Astrocyte (in vitro differentiated cells and primary cell): Measurements from ENCODE around the gene ZNF813. TPM values are rescaled to one million over a fixed set of nuclear protein-coding genes. Genes with fewer than 3 reads are reported as not detected.
"Not testable (repeated sequence)": the region's sequence is repeated elsewhere in the genome, so short reads cannot be mapped to it uniquely, and the experiment has no call there.

Source experiments
- DNase-seq: peaks from one replicate; pipeline ENCODE4 v3.0.0-alpha.2; 2010; ENCODE audit warnings: low read depth
- FAIRE-seq: peaks from 2 replicates; lab custom pipeline; 2011; peaks lifted over from hg19 to GRCh38; lab: Jason Lieb, UNC
- H2AFZ ChIP-seq: 2 replicates; pipeline ENCODE4 v1.6.0; 2012; ENCODE audit warnings: low read depth, low read length, inconsistent platforms
- H3K27ac ChIP-seq: 2 replicates; pipeline ENCODE4 v1.5.1; 2011; ENCODE audit warnings: low read depth, low read length, inconsistent platforms
- H3K27me3 ChIP-seq: 2 replicates; pipeline ENCODE4 v1.6.0; 2011; ENCODE audit warnings: low read length, inconsistent platforms; ENCODE audit not compliant: insufficient read depth
- H3K36me3 ChIP-seq: 2 replicates; pipeline ENCODE4 v1.5.1; 2011; ENCODE audit warnings: low read length, inconsistent platforms; ENCODE audit not compliant: insufficient read depth
- H3K4me1 ChIP-seq: 2 replicates; pipeline ENCODE4 v1.5.1; 2011; ENCODE audit warnings: low read length, inconsistent platforms; ENCODE audit not compliant: insufficient read depth
- H3K4me2 ChIP-seq: 2 replicates; pipeline ENCODE4 v1.6.0; 2012; ENCODE audit warnings: low read length, inconsistent platforms
- H3K4me3 ChIP-seq: 2 replicates; pipeline ENCODE4 v1.5.1; 2011; ENCODE audit warnings: low read depth, mild to moderate bottlenecking, low read length, inconsistent platforms; ENCODE audit not compliant: insufficient read depth
- H3K79me2 ChIP-seq: 2 replicates; pipeline ENCODE4 v1.6.0; 2012; ENCODE audit warnings: mild to moderate bottlenecking, low read length, inconsistent platforms; ENCODE audit not compliant: insufficient read depth
- H3K9ac ChIP-seq: 2 replicates; pipeline ENCODE4 v1.6.0; 2012; ENCODE audit warnings: mild to moderate bottlenecking, low read length, inconsistent platforms
- H3K9me3 ChIP-seq: 2 replicates; pipeline ENCODE4 v1.5.1; 2012; ENCODE audit warnings: low read depth, mild to moderate bottlenecking, low read length, inconsistent platforms; ENCODE audit not compliant: insufficient read depth
- H4K20me1 ChIP-seq: 2 replicates; pipeline ENCODE4 v1.6.0; 2012; ENCODE audit warnings: low read length, inconsistent platforms; ENCODE audit not compliant: insufficient read depth
- H3K27ac Mint-ChIP-seq: one replicate; pipeline ENCODE4 v1.8.0; 2021; ENCODE audit warnings: mild to moderate bottlenecking, mixed read lengths; ENCODE audit not compliant: unreplicated experiment
- H3K27me3 Mint-ChIP-seq: one replicate; pipeline ENCODE4 v1.8.0; 2021; ENCODE audit warnings: low read depth, mixed read lengths; ENCODE audit not compliant: unreplicated experiment
- H3K36me3 Mint-ChIP-seq: one replicate; pipeline ENCODE4 v1.8.0; 2021; ENCODE audit warnings: low read depth, mixed read lengths; ENCODE audit not compliant: unreplicated experiment
- H3K4me1 Mint-ChIP-seq: one replicate; pipeline ENCODE4 v1.8.0; 2021; ENCODE audit warnings: low read depth, mixed read lengths; ENCODE audit not compliant: unreplicated experiment
- H3K4me3 Mint-ChIP-seq: one replicate; pipeline ENCODE4 v1.8.0; 2021; ENCODE audit warnings: mild to moderate bottlenecking, moderate library complexity, mixed read lengths; ENCODE audit not compliant: unreplicated experiment
- H3K9me3 Mint-ChIP-seq: one replicate; pipeline ENCODE4 v1.8.0; 2021; ENCODE audit warnings: mild to moderate bottlenecking, mixed read lengths; ENCODE audit not compliant: unreplicated experiment
- EZH2 ChIP-seq: IDR thresholded peaks from 2 replicates; pipeline ENCODE4 v1.6.1; 2012; ENCODE audit warnings: mild to moderate bottlenecking, low read length, inconsistent platforms; ENCODE audit not compliant: insufficient read depth
- total RNA-seq: library from RNA; stranded (reverse); gene quantifications from 2 replicates; pipeline ENCODE4 v1.2.1, GENCODE V29; 2021
- TF ChIP-seq, protein P1 (sequence below): IDR thresholded peaks from 2 replicates; pipeline ENCODE4 v1.5.1; 2011; ENCODE audit warnings: low read depth, mild to moderate bottlenecking, inconsistent platforms, low read length, moderate library complexity; ENCODE audit not compliant: insufficient read depth

The ZNF813 gene
- total RNA-seq, 1 donor from 2014 or later: 3.7 TPM

DNA sequence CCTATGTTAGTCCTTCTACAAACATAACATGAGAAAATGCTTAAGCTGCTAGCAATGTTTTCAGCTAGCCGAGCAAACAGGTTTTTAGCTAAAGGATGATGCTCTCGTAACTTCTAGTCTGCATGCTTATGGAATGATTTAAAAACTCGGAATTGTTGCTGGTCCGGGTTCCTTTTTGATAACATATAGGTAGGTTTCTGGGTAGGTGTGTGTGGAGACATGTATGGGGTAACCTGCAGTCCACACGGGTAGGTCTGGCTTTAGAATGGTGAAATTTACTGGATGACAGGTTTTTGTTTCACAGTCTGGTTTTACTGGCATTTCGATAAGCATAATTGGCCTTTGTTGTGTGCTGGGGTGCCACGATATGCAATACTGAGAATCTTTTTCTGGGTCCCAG is 4.4 kb downstream of the ZNF813 start:
- FAIRE-seq (no peak), DNase-seq (no peak)
- Mint-ChIP-seq H3K4me1 (peaks cover 3% of the 10 kb centered on the region), H3K36me3 (peaks cover 13% of the 10 kb centered on the region), H3K4me3 (no peak overlapping the region), H3K27me3 (no peaks in the 10 kb centered on the region), H3K9me3 (no peaks in the 10 kb centered on the region), H3K27ac (no peak overlapping the region)
- Histone ChIP-seq H4K20me1 (no peaks in the 10 kb centered on the region), H3K36me3 (no peaks in the 10 kb centered on the region), H3K4me3 (no peak overlapping the region), H3K27ac (no peak overlapping the region), H3K27me3 (no peaks in the 10 kb centered on the region), H3K4me2 (no peak overlapping the region), H3K9me3 (peaks cover 1% of the 10 kb centered on the region), H3K9ac (no peak overlapping the region), H2AFZ (no peak overlapping the region), H3K79me2 (no peaks in the 10 kb centered on the region), H3K4me1 (no peaks in the 10 kb centered on the region)
- TF ChIP-seq, protein P1, sequence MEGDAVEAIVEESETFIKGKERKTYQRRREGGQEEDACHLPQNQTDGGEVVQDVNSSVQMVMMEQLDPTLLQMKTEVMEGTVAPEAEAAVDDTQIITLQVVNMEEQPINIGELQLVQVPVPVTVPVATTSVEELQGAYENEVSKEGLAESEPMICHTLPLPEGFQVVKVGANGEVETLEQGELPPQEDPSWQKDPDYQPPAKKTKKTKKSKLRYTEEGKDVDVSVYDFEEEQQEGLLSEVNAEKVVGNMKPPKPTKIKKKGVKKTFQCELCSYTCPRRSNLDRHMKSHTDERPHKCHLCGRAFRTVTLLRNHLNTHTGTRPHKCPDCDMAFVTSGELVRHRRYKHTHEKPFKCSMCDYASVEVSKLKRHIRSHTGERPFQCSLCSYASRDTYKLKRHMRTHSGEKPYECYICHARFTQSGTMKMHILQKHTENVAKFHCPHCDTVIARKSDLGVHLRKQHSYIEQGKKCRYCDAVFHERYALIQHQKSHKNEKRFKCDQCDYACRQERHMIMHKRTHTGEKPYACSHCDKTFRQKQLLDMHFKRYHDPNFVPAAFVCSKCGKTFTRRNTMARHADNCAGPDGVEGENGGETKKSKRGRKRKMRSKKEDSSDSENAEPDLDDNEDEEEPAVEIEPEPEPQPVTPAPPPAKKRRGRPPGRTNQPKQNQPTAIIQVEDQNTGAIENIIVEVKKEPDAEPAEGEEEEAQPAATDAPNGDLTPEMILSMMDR: no peak
- no peak for TF ChIP-seq EZH2

DNA sequence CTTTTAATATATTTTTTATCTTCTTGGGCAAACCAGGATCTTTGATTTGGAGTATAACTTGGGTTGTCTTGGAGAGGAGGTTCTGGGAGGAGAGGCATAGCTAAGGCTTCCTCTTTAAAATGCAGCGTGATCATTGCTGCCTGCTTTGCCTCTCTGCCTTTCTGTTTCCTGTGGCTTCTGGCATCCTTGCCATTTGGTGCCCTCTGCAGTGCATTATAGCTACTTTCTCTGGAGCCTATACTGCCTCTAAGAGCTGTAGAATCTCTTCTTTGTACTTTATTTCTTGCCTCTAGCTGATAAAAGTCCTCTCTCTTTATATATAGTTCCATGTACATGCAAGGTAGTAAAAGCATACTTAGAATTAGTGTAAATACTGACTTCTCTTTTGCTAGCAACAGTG is 7.3 kb downstream of the ZNF813 start:
- H3K4me3 Mint-ChIP-seq, H3K27ac Mint-ChIP-seq, H3K4me1 ChIP-seq, H3K9ac ChIP-seq, H3K4me1 Mint-ChIP-seq, DNase-seq, H3K4me2 ChIP-seq, H3K79me2 ChIP-seq, H4K20me1 ChIP-seq, H3K9me3 ChIP-seq, H3K4me3 ChIP-seq, H3K27ac ChIP-seq, H3K36me3 ChIP-seq, H2AFZ ChIP-seq, H3K27me3 Mint-ChIP-seq, H3K27me3 ChIP-seq, FAIRE-seq: not testable (repeated sequence)
- Mint-ChIP-seq H3K9me3 (peaks cover 15% of the 10 kb centered on the region), H3K36me3 (peaks cover 34% of the 10 kb centered on the region)

DNA sequence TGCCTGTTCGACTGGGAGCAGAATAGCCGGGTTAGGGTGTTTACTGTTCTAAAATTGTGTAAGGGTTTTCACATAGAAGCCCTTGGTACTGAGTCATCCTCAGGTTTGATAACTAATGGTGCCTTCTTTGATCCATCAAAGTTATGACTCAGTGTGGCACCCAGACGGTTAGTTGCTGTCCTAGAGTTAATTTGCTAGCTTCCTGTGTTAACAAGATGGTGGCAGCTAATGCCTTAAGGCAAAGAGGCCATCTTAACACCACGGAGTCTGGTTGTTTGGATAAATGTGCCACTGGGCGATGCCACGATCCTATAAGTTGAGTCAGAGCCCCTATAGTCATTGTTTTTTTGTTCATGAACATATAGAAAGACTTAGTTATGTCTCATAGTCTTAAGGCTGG is 7.9 kb downstream of the ZNF813 start:
- H3K27me3 Mint-ChIP-seq, H3K27me3 ChIP-seq, H2AFZ ChIP-seq, H3K9ac ChIP-seq, H3K4me1 ChIP-seq, H3K4me1 Mint-ChIP-seq, FAIRE-seq, H3K9me3 ChIP-seq, H3K4me3 Mint-ChIP-seq, H3K79me2 ChIP-seq, H3K27ac Mint-ChIP-seq, H3K4me3 ChIP-seq, H3K36me3 ChIP-seq, H4K20me1 ChIP-seq, H3K27ac ChIP-seq, H3K4me2 ChIP-seq: not testable (repeated sequence)
- Mint-ChIP-seq H3K9me3 (peaks cover 22% of the 10 kb centered on the region), H3K36me3 (peaks cover 41% of the 10 kb centered on the region)
- DNase-seq: peak; percentile 3

DNA sequence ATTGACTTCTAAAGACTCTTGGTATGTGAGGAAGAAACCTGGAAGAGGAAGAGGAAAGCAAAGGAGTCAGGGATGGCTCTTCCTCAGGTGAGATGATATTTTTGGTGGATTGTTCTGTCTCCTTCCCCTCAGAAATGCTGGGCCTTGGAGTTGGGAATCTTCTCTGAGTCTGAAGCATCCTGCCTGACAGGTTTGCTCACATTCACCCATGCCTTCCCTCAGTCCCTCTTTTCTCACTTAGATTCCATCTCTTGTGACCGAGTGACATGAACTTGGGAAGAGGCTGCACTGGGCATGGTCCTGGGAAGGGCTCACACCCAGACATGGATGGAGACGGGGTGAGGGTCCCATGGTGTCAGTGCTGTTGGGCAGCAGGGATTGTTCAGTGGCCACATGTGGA is 16.2 kb downstream of the ZNF813 start:
- not testable (repeated sequence) for H3K9ac ChIP-seq, H3K36me3 ChIP-seq, H3K4me3 Mint-ChIP-seq, H3K4me1 Mint-ChIP-seq, H3K4me2 ChIP-seq, H3K4me3 ChIP-seq, FAIRE-seq, H4K20me1 ChIP-seq, DNase-seq, H2AFZ ChIP-seq, H3K27me3 Mint-ChIP-seq, H3K4me1 ChIP-seq, H3K27me3 ChIP-seq, H3K27ac ChIP-seq, H3K79me2 ChIP-seq, H3K27ac Mint-ChIP-seq
- peaks cover 55% of the 10 kb centered on the region for H3K9me3 Mint-ChIP-seq
- H3K36me3 Mint-ChIP-seq: peaks cover 78% of the 10 kb centered on the region
- H3K9me3 ChIP-seq: peaks cover 12% of the 10 kb centered on the region
